ENCODE data around the gene TSPEAR.

DNA sequence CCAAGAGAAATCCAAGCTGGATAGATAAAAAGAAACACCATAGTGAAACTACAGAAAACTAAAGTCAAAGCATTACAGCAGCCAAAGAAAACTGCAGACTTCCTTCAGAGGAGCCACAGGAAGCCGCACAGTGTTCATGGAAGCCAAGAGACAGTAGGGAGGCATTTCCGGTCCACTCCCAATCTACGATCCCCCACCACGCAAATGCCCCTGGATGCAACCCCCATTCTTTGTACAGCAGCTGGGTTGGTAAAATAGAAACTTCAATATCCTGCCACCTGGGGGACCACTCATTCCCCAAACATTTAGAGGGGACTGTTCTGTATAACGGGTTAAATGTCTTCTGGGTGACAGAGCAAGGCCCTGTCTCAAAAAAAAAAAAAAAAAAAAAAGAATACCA lies 43.9 kb upstream of the TSPEAR start:
- TF ChIP-seq, protein P1, sequence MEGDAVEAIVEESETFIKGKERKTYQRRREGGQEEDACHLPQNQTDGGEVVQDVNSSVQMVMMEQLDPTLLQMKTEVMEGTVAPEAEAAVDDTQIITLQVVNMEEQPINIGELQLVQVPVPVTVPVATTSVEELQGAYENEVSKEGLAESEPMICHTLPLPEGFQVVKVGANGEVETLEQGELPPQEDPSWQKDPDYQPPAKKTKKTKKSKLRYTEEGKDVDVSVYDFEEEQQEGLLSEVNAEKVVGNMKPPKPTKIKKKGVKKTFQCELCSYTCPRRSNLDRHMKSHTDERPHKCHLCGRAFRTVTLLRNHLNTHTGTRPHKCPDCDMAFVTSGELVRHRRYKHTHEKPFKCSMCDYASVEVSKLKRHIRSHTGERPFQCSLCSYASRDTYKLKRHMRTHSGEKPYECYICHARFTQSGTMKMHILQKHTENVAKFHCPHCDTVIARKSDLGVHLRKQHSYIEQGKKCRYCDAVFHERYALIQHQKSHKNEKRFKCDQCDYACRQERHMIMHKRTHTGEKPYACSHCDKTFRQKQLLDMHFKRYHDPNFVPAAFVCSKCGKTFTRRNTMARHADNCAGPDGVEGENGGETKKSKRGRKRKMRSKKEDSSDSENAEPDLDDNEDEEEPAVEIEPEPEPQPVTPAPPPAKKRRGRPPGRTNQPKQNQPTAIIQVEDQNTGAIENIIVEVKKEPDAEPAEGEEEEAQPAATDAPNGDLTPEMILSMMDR (IDR thresholded peaks at IDR 0.05; ENCODE audit: low read depth, low read length, poor library complexity, severe bottlenecking), result no peak
- TF ChIP-seq EZH2phosphoT487 (IDR thresholded peaks at IDR 0.05; ENCODE audit: borderline replicate concordance, low read length), result no peak

All from DOHH2 (cell line).